ENCODE data around the gene DRAXIN.

DRAXIN gene

DNA sequence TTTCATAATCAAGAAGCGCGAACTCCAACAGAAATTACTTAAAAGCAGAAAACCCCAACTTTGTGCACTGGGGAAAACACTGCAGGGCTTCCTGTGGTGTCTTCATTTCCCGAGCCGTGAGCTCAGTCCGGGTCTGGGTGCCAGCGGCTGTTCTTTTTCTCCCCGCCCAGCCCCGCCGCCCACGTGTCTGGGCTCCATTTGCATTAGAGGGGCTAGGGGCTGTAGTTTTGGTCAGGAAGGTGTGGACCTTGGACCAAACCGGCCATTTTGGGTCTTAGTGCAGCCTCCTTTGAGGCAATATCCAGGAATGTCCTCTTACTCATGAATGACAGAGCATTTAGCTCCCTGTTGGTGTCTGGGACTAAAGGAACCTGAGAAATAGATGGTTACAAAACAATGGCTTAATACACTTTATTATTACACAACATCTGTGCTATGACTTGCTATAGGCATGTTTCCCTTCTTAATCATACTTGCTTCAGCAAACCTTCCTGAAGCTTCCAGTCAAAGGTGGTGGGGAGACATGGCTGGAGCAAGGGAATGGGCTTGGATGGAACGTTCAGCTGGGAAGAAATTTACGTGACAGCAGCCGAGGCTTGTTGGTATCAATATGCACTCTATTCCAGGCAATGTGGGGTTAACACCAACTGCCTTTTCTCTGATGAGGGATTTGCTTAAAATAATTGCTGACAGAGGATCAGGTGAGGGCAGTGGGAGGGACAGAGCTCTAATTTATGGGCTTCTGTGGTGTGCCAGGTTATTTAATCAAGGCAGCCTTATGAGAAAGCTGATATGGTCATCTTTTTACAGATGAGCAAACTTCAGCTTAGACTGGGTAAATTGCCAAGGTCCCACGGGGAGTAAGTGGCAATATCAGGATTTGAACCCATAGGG lies 45.5 kb downstream of the DRAXIN start:
- peak; percentile 42 for DNase-seq (ENCODE audit: low spot score)

- no peak for DNase-seq (ENCODE audit: low spot score)
Measured at GRCh38 chr1:11738096-11738495, 46.6 kb downstream of the DRAXIN start.

DNA sequence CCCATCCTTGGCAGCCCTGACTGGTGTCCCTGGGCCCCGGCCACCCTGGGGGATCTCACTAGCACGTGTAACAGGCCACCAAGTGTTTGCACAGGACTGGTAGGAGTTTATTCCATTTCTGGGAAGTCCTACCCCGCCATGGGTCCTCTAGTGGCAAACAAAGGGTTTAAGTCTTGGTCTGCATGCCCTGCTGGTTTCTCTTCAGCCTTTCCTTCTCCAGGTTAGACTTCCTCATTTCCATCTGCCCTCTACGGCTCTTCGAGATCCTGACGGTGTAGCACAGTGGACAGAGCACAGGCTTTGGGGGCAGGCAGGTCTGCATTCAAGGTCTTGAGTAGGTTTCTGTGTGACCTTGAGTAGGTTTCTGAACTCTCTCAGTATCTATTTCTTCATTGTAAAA lies 47.3 kb downstream of the DRAXIN start:
- no peak for DNase-seq (ENCODE audit: low spot score)

GRCh38 chr1:11740258-11741192 lies 49.0 kb downstream of the DRAXIN start:
- peak; percentile 29 for DNase-seq (ENCODE audit: low spot score)

DNA sequence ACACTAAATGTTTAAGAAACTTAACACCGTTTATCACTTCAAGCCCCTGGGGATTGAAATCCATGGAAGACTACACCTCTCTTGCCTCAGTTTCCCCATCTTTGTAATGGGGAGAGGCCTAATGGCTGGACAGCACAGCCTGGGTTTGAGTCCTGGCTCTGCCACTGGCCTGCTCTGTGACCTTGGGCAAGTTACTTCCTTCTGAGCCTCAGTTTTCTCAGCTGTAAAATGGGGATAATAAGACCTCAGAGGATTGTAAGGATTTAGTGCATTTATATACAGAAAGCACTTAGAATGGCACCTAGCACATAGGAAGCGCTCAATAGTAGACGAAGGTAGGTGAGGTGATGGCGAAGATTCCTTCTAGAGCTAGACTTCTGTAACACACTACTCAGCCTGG lies 50.0 kb downstream of the DRAXIN start:
- DNase-seq (ENCODE audit: low spot score), result no peak

GRCh38 chr1:11741919-11742558 lies 50.5 kb downstream of the DRAXIN start:
- no peak for DNase-seq (ENCODE audit: low spot score)

DNA sequence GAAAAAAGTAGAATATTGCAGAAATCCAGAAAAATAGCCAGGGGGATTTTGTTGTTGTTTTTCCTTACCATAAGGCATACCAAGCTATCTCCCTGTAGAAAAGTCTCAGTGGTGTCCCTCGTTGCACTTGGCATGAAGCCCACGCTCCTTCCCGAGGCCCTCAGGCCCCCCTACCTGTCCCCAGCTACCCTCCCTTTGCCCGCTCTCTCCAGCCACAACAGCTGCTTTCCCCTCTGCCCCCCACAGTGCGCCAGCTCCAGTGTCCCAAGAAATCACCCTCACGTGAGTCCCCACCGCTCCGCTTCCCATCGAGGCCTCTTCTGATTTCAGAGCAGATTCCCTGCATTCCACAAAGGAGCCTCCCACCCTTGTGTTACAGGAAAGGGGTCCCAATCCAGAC lies 52.8 kb downstream of the DRAXIN start:
- no peak for DNase-seq (ENCODE audit: low spot score)

- DNase-seq (ENCODE audit: low spot score), result no peak
Measured at GRCh38 chr1:11746092-11746491, 54.6 kb downstream of the DRAXIN start.

GRCh38 chr1:11746795-11747487 lies 55.4 kb downstream of the DRAXIN start:
- no peak for DNase-seq (ENCODE audit: low spot score)

- no peak for DNase-seq (ENCODE audit: low spot score)
Measured at GRCh38 chr1:11748294-11749202, 57.0 kb downstream of the DRAXIN start.

DNA sequence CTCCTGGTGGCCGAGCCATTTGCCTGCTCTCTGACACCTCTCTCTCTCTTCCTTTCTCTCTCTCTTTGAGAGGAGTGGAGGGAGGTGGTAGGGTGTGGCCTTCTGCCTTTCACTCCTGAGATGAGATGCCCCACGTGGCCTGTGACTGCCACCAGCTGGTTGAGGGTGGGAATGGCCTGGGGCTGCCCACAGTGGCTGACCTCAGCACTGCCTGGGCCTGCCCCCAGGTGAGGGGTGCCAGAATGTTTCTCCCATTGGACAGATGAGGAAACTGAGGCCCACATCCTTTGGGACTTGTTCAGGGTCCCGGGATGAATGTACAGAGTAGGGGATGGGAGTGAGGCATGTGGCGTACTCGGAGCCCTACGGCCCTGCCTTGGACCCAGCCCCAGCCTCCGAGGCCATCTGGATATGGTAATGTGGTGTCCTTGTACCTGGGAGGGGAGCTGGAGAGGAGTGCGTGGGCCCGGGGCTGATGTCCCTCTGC lies 57.7 kb downstream of the DRAXIN start:
- DNase-seq (ENCODE audit: low spot score), result peak; percentile 8

- DNase-seq (ENCODE audit: low spot score), result no peak
Measured at GRCh38 chr1:11749996-11750395, 58.5 kb downstream of the DRAXIN start.

DNA sequence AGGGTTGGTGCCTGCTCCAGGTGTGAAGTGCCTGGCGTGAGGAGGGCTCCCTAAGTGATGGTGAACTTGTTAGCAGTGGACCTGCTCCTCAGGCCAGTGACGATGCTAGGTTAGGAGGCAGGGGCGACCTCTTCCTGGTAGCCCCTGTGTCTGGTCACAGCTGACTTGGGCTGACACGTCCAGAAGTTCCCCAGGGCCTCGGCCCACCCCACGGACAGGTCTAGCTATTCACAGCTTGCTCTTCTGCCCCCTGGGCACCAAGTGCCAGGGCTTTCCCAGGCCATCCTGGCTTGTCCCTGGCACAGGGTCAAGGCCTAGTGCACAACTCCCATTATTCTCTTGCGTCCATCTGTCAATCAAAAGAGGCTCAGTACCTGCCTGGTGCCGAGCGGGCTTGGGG lies 59.6 kb downstream of the DRAXIN start:
- DNase-seq (ENCODE audit: low spot score), result no peak

DNA sequence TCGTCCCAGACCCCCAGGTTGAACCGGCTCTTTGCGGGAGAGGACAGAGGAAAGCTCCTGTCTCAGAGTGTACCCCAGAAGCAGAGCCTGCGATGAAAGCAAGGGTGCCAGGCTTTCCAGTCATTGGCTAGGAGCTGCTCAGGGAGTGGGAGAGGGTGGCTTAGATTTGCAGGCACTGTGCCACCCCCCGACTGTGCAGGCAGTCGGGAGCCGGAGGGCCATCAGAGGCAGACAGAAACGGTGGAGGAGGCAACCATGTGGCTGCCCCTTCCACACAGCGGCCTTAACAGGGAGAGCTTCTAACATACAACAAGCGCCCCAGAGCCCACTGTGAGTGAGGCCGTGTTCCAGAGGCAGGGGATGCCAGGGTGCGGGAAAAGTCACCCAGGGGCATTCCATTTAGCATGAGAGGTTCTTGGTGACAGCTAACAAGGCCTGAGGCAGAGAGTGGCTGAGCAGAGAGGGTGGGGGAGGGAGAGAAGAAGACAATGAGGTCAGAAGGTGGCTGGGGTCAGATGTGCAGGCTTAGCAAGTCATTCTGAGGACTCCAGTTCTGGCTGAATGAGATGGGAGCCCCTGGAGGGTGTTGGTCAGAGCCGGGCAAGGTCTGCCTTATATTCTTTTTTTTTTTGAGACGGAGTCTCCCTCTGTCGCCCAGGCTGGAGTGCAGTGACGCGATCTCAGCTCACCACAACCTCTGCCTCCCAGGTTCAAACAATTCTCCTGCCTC lies 61.0 kb downstream of the DRAXIN start:
- DNase-seq (ENCODE audit: low spot score), result no peak

DNA sequence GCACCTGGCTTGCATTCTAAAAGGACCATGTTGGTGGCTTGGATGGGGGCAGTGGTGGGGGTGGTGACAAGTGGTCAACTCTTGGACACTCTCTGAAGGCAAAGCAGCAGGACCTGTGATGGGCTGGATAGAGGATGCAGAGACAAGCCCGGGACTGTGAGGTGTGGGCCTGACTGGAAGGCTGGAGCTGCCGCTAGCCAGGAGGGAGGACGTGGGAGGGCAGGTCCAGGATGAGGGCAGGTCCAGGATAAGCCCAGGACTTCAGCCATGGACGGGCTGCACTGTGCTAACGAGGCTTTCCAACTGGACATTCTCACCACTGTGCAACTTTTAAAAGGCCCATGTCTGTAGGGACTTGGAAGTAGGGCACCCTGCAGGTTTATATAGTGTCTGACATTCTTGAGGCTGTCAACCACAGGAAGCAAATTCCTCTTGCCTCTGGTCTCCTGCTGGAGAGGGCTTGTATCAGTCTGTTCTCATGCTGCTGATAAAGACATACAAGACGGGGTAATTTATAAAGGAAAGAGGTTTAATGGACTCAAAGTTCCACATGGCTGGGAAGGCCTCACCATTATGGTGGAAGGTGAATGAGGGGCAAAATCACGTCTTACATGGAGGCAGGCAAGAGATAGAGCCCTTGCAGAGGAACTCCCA lies 62.2 kb downstream of the DRAXIN start:
- no peak for DNase-seq (ENCODE audit: low spot score)

GRCh38 chr1:11757047-11757446 lies 65.5 kb downstream of the DRAXIN start:
- DNase-seq (ENCODE audit: low spot score), result no peak

DNA sequence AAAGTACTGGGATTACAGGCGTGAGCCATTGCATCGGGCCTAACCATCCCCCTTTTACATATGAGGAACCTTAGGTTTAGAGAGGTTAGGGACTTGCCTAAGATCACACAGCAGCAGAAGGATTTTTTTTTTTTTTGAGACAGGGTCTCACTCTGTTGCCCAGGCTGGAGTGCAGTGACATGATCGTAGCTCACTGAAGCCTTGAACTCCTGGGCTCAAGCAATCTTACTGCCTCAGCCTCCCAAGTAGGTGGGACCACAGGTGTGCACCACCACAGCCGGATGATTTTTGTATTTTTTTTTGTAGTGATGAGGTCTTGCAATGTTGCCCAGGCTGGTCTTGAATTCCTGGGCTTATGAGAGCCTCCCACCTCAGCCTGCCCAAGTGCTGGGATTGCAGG lies 68.3 kb downstream of the DRAXIN start:
- no peak for DNase-seq (ENCODE audit: low spot score)

DNA sequence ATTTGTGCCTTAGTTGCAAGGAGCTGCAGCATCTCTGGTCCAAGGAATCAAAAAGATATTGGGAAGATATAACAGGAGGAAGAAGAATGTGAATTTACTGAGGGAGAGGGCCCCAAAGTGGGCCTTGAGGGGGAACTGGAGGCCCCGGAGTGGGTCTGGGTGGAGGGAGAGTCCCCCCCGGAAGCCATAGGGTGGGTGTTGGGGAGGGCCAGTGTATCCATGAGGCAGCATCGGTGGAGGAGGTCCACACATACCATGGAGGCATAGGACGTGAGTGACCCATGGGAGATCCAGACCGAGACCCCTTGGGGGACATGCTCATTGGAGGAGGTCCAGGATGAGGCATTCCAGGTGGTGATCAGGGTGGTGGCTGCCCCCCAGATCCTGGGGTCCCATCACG lies 69.8 kb downstream of the DRAXIN start:
- no peak for DNase-seq (ENCODE audit: low spot score)

- DNase-seq (ENCODE audit: low spot score), result no peak
Measured at GRCh38 chr1:11761988-11762406, 70.5 kb downstream of the DRAXIN start, which contains the start of gene C1orf167. Gene C1orf167, plus strand, starts transcription at chr1:11762193. Its CDS starts 2,208 bp downstream, at chr1:11764401.
